Activated CD4-positive, alpha-beta T cell treated with anti-CD3 and anti-CD28 coated beads, Interleukin-2, Interleukin-6, amounts not matched to agents 100 ng/mL and 50 ng/mL, durations not matched to agents 16 hours and 8 hours (primary cell): Measurements from ENCODE around the gene SLFNL1.

ENCODE experiments used
- DNase-seq: peaks from one replicate; pipeline ENCODE4 v3.0.0-alpha.2; 2020

SLFNL1 gene

DNA sequence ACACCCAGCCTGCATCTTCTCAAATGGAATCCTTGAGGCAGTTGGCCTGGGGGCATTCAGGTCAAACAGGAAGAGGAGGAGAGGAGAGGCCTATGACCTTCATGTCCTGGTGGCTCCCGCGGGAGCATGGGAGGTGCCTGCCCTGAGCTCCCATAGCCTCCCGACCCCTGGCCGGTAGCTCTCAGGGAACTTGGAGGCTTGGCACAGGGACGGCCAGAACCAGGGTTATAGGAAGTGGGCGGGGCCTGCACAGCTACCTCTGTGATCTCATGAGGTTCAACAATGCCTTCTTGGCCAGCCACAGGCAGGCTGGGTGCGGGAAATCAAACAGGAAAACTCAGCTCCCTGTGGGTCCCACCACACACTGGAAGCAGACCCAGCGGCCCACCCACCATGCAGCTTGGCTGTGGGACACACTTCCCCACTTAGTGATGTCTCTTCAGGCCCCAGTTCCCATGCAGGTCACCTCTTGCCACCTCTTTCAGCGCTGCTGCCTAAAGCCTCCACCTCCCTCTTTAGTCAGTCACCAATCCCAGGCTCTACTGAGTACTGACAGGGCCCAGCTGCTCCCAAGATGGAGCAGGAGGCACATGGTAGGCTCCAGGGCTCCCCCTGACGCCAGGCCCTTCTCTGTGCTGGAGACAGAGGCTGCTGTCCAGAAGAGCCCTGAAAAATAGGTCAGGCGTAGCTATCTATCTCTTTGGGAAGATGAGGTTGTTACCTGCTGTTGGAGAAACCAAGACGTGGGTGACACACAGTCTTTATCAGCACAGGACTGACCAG is at the start of gene SLFNL1:
SLFNL1 (minus strand) TSS at position 200 of the 783 bp plus-strand sequence. CDS start 1,065 bp downstream, outside the sequence.
- DNase-seq = no peak

DNA sequence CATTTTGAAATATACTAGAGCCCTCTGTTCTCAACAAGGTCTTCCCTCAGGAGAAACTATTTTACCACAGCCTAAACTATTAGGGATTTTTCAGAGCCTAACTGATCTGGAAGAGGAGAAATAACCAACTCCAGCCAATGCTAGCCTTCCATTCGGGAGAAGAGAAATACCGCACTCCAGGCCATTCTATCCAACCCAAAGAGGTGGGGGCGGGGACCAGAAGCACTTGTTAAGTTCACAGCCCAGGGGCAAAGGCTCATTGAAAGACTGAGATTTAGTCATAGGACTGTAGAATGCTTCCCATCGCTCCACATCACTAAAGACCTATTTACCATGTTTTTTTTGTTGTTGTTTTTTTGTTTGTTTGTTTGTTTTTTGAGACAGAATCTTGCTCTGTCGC is 35.4 kb upstream of the SLFNL1 start:
- no peak for DNase-seq

DNA sequence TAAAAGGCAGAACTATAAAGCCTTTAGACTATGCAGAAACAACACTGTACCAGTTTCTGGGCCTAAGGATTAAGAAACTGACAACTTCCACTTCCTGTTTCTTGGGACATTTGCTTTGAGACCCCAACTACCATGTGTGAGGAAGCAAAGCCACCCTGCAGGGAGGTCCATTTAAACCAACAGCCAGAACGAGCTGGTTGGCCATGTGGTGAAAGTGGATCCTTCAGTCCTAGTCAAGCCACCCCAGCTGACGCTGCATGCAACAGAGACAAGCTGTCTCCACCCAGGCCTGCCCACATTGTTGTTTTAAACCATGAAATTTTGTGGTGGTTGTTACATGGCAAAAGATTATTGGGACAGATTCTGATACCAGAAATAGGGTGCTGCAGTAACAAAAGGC is 31.8 kb upstream of the SLFNL1 start:
- no peak for DNase-seq

DNA sequence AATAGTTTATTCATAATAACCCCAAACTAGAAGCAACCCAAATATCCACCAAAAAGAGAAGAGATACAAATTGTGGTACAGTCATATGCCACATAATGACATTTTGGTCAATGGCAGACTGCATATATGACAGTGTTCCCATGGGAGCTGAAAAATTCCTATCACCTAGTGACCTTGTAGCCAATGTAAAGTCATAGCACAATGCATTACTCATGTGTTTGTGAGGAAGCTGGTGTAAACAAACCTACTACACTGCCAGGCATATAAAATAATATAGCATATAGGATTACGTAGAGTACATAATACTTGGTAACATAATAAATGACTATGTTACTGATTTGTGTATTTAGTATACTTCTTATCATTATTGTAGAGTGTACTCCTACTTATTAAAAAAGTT is 29.5 kb upstream of the SLFNL1 start:
- DNase-seq = no peak

DNA sequence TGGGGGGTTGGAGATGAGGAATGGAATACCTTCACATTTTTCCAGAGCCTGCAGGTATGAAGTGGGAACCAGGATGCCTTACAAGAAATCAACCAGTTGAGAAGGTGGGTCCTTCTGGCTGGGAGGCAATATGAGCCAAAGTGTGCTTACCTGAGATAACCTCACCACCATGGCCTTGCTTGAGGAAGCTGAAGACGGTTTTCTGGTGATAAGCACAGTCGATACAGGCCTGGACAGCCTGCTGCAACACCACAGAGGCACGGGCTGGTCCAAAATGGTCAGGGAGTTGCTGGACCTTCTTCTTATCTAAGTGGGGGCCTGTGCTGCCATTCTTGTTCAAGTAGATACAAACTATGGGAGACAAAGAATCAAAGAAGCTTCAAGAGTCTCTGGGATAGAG is 27.0 kb upstream of the SLFNL1 start:
- no peak for DNase-seq

DNA sequence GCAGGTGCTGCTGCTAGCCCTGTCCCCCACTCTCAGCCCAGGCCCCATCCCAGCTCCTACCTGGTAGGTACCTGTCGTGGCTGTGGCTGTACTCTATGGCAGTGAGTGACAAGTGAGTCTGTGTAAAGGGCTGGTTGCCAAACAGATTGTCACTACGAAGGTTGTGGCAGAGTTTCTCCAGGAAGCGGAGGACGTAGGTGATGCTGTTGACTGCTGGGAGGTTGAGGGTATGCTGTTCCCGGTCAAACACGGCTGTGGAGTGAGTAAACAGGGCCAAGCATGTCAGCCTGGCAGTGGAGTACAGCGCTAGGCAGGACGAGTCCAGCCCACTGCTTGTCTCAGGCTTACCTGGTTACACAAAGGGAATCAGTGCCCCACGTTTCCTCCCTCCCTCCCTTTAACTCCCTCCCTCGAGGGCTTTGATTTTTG is 24.8 kb upstream of the SLFNL1 start:
- no peak for DNase-seq

DNA sequence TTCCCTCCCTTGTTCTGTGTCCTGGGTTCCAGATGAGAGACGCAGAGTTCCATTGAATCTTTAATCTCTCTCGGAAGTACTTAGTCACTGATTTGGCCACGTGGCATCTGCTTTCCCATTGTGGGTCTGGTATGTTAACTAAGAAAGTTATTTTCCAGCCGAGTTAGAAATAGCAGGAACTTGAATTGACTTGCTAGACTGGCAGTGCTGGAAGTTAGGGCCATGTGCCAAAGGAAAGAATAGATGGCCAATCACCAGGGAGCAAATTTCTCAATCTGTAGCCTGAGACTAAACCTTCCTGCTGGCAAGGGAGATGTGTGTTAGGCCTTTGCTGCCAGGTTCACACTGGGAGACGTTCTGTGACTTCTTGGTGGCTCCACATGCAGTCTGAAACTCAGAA is 24.2 kb upstream of the SLFNL1 start:
- DNase-seq = no peak

DNA sequence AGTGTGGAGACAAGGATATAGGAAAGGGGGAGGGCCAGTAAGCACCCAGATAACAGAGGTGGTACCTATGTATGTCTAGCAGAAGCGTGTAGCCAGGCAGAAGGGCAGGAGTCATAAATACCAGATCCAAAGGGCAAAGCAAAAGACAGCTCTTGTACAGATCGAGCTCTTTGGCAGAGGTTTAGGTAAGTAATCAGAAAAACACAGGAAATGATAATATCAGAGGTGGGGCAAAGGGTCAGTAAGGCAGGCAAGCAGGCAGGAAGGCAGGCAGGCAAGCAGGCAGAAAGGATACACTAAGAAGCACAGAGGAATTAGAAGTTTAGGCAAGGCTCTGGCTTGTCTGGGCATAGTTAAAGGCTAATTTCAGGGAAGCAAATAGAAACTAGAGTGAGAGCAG is 22.7 kb upstream of the SLFNL1 start:
- no peak for DNase-seq

DNA sequence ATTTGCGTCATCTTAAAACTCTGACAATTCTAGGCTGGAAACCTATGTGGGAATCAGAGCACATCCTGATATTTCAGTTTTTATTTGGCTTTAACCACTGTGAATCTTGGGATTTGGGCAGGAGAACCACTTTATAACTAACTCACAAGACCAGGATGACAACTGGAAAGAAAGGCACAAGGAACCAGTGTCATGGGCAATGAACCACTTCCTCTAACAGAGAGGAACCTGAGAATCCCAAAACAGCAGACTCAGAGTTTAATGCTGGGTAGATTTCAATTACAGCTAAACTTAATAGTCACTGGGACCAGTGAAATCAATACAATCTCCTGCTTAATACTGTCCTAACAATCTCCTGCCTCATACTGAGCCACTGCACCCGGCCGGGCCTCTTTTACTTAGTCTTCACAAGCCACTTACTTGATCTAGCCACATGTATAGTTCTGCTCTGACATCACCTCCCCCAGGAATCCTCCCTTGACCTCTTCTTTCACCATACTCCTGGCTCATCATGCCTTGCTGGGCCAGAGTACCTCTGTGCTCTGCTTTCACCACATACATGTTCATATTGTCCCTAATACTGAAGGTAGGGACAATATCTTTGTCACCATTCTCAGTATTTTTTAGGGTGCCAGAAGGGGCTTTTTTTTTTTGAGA is 20.2 kb upstream of the SLFNL1 start:
- no peak for DNase-seq

DNA sequence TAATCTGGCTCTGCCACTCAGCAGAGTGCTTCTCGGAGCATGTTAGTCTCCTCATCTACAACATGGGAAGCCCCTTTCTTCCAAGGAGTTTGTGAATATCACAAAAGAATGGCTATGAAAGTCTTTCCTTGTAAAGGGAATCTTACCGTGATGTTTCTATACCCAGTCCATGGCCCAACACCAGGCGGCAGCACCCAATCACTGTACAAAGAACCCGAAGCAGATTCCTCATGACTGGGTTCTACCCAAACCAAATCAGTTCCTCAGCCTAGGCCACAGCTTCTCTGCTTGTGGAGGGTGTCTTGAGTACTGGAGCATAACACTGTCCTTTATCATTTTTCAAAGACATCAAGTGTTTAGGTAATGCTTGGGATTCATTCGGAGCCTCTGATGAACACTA is 16.6 kb upstream of the SLFNL1 start:
- no peak for DNase-seq

DNA sequence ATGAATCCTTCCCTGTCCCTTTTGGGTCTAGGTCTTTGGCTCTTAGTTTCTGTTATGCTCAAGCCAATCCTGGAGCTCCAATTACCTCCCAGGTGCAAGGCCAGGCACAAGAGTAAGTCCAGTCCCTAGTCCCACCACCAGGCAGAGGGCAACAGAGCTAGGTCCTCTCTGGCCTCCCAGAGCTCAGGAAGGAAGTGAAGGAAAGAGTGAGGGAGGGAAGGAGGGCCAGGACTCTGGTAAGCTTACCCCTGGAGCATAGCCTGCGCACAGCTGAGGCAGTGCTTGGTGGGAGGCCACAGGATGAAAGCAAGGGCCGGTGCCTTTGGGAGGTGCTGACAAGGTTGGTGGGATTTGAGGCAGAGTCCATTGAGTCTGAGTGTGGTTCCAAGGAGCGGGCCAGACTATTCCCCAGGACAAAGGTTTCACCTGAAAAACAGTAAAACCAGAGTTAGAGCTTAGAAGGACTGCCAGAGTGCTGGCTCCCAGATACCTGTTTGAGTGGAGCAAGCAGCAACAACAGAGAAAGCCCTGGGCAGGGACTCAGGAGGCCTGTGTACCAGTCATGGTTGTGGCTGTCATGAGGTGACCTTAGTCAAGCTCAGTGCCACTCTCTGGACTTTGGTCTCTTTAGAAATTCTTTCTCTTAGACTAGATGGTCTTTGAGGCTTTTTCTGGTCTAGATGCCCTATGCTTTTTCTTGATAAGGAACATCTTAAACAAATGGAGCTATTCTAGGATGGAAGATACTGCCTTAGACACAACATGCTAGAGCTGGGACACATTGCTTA is 15.8 kb upstream of the SLFNL1 start:
- no peak for DNase-seq

DNA sequence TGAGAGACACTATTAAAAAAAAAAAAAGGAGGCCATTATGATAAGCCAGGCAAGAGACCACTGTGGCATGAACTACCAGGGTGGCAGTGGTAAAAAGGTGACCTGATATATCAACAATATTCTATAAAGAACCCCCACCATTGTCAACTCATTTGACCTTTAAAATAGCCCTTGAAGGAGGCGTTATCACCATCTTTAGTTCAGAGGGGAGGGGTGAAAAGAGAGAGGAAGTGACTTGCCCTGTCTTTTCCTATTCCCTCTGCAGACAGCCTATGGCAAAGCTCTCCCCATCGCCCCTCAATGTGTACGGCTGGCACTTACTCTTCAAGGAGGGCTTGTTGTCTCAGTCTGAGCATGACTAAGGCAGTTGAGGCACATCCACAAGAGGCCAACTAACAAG is 11.7 kb upstream of the SLFNL1 start:
- DNase-seq = no peak

DNA sequence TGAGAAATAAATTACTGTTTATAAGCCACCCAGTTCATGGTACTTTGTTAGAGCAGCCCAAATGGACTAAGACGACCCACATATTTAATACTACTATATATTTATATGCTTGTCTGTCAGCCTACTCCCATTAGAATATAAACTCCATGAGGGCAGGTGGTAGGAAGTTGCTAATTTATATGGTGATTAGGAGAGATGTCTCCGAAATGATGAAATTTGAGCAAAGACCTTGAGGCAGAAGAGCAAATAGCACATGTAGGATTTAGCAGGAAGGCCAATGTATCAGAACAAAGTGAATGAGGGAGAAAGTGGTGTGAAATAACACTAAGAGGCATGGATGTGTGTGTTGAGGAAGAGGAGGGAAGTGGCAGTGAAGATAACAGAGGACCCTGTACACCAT is 10.6 kb upstream of the SLFNL1 start:
- no peak for DNase-seq

DNA sequence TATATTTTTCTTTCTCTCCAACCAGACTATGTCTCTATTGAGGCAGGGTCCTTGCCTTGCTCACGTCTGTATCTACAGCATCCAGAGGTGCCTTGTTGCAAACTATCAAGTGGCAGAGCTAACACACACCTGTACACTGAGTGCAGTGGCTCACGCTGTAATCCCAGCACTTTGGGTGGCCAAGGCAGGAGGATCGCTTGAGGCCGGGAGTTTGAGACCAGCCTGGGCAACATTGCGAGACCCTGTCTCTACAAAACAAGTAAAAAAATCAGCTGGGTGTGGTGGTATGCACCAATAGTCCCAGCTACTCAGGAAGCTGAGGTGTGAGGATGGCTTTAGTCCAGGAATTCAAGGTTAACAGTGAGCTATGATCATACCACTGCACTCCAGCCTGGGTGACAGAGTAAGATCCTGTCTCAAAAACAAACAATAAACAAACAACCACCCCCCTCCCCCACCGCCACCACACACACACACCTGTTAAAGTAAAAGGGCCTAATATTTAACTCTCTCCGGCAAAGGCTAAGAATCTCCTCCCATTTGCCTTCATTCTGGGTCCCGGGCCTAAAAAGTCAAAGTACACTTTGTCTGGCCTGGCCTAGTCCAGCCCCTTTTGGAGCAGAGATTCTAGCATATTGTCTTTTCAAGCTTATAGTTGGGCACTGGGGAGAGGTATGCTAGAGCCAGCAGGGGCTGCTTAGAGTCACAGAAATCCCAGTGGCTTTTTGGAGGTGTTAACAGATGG is 9.5 kb upstream of the SLFNL1 start:
- DNase-seq = no peak

DNA sequence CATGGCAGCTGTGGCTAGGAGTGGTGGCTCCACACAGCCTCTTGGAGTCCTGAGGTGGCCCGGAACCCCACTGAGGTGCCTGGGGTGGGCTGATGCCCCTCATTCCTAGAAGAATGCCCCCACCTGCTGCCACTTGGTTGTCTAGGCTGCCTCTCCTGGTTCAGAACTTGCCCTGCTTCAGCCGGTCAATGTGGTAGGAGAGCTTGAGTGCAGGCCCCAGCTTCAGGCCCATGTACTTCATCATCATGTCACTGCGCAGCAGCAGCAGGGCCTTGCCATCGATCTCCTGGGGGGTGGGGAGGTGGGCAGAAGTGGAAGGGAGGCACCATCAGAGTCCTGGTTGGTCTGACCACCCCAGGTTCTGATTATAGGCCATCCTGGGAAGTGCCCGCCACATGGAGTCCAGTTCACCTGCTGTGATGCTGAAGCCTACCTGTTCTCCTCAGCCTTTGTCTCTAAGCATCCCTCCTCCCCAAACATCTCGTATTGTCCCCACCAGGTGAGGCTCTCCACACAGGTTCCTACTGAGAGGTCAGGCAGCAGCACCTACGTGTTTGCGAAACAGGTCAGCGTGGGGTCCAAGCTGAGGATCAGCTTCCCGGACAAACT is 6.6 kb upstream of the SLFNL1 start:
- DNase-seq = no peak

DNA sequence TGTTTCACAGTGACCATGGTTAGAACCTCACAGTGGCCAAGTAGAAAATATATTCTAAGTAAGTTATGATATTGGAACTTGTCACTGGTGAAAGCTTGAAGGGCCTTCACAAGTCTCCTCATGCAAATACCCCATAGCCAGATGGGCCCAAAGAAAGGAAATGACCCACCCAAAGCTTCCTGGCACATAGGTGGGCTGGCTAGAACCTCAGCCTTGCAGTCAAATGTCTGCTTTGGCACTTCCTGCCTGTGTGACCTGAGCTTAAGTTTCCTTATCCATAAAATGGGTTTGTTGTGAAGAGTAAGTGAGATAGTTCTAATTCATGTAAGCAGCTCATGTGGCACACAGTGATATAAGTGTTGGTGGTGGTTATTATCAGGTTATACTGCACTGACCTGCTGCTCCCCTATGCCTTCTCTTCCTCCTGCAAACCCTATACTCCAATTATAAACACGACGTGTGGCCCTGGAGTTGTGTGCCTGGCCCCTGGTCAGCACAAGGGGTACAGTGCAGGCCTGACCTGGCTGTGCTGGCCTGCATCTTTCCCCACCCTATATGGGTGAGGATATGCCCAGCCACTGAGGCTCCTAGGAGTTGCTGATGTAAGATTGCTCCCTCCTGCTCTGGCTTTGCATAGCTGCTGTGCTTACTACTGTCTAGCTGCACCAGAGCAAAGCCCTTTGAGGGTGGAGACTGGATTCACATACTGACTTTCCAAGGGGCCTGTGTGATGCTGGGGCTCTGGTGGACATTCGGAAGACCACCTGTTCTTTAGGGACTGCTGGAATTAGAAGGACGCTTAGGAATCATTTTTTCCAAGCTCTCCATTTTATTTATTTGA is 4.7 kb upstream of the SLFNL1 start:
- DNase-seq = no peak

DNA sequence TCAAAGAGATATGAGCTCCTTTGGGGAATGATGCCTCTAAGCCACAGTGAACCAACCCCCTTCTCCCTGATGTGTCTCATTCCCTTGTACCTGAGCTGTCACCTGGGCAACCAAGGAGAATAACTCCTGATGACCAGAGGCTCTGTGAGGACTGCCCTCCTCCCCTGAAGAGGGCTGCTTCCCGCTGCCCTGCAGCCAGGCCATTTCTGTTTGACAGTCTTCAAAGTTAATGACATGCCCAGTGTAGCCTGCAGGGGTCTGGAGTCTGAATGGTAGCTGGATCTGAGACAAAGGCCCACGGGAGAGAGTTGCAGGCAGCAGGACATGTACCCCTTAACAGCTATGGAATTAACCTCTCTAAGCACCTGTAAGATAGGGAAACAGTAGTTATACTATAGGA is 3.4 kb upstream of the SLFNL1 start:
- no peak for DNase-seq

DNA sequence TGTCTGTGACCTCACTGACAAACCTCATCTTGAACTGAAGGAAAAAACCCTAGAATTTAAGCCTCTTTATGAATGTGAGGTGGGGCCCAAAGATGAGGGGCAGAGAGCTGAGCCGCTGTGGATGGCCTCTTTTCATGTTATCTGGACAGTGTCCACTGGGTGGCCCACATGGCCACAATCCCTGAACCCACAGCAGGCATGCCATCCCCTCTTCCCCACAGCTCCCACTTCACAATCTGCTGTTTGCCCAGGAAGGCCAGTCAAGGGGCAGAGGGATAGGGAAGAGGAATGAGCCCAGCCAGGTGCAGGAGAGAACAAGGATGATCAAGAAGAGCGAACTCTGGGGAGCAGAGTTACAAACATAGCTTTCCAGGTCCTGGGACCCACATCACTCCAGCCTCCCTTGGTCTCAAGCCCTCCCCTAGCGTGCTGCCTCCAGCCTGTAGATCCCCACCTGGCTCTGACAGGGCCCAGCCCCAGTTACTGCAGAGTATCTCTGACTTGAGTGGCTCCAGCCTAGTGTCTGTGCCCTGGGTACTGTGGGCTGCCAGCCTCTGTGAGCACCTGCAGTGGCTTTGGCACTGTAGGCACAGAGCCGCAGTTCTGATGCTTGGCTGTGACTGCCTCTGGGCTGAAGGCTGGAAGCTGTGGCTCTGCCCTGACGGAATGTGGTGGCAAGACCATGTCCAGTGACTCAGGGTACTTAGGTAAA is 1.9 kb upstream of the SLFNL1 start:
- DNase-seq = no peak

DNA sequence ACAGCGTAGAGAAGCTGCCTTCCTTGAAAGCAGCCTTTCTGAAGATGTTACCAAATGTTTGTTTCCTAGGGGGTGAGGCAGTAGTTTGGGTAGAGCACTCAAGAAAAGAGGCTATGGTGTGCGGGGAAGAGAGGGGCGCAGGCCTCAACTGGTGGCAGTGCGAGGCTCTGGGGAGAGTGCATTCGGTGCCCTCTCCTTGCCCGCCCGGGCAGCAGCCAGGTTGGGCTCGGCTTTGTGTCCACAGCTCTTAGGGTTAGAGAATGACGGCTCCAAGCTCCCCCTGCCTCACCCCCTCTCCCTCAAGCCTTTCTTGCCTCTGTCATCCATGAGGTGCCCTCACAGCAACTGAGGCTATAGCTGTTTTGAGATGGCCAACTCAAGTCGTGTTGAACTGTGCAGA is 899 bp upstream of the SLFNL1 start:
- no peak for DNase-seq

DNA sequence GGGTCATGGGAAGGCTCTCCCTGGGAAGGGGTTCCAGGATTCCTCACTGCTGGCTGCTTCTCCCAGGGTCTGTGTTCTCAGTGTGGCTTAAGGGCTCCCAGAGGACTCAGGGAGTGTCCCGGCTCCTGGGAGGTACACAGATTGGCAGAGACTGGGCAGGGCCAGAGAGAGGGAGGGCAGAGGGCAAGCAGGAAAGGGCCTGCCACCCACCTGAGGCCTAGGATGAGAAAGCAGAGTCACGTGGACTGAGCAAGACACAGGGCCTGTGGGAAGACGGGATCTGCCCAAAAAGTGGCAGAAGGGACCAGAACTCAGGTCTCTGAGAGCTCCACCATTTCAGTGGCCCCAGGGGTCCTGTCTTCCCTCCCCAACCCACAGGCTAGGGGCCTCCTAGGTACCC is 871 bp downstream of the SLFNL1 start:
- no peak for DNase-seq

DNA sequence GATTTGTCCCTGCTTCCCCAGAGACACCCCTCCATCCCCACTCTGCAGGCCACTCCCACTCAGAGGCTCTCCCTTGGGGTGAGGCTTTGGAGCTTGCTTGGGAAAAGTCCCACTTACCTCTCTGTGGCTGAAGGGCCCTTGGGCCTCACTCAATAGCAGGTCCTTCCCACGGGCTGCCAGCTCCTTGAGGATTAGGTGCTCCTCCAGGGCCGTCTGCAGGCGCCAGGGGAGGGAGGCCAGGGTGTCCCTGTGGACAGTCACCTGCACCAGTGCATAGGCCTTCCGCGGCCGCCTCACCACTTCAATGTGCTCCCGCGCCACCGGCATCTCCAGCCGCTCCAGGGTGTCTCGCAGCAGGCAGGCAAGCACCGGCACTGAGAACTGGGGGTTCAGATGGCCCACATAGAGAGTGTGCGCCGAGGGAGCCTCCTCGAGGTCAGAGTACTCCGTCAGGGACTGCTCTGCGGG is 1.4 kb downstream of the SLFNL1 start:
- no peak for DNase-seq
